Lung (tissue), 12 donors: Measurements from ENCODE around the gene FNTB. TPM values are rescaled to one million over a fixed set of nuclear protein-coding genes. Genes with fewer than 3 reads are reported as not detected.

Experiments
- ATAC-seq: fragments of 200-7000 bp; cut with Tn5 transposase; one replicate; pipeline ENCODE4 v1.9.1; 2020; ENCODE audit warnings: moderate number of reproducible peaks; ENCODE audit not compliant: insufficient read depth, low FRiP score
- DNase-seq, 3 donors: peaks; one replicate each; pipeline ENCODE4 v3.0.0-alpha.2; 2013 to 2017
- H3K27ac ChIP-seq, 2 donors: one replicate each; pipeline ENCODE4 v1.5.1; 2013; ENCODE audit warnings: mild to moderate bottlenecking in 2 of 2, moderate library complexity in 2 of 2, control low read depth in 1 of 2, inconsistent platforms in 1 of 2, low read depth in 1 of 2, low read length in 1 of 2
- H3K27me3 ChIP-seq, 3 donors: one replicate each; pipeline ENCODE4 v1.5.1; 2013; ENCODE audit warnings: low read length in 2 of 3; ENCODE audit not compliant: control insufficient read depth in 3 of 3, insufficient read depth in 3 of 3
- H3K36me3 ChIP-seq, 4 donors: one replicate each; pipeline ENCODE4 v1.5.1; 2013; ENCODE audit warnings: low read length in 4 of 4, mild to moderate bottlenecking in 1 of 4, moderate library complexity in 1 of 4; ENCODE audit not compliant: control insufficient read depth in 4 of 4, insufficient read depth in 4 of 4
- H3K4me1 ChIP-seq, 5 donors: one replicate each; pipeline ENCODE4 v1.5.1; 2013; ENCODE audit warnings: low read length in 5 of 5, mild to moderate bottlenecking in 2 of 5, moderate library complexity in 1 of 5; ENCODE audit not compliant: control insufficient read depth in 5 of 5, insufficient read depth in 5 of 5
- H3K4me3 ChIP-seq: one replicate; pipeline ENCODE4 v1.5.1; 2013; ENCODE audit warnings: mild to moderate bottlenecking, control low read depth, moderate library complexity
- H3K9ac ChIP-seq, 2 donors: one replicate each; pipeline ENCODE4 v1.5.1; 2013; ENCODE audit warnings: low read length in 2 of 2, control low read depth in 1 of 2; ENCODE audit not compliant: insufficient read depth in 1 of 2
- H3K9me3 ChIP-seq, 4 donors: one replicate each; pipeline ENCODE4 v1.5.1; 2013; ENCODE audit warnings: low read length in 3 of 4, mild to moderate bottlenecking in 1 of 4, moderate library complexity in 1 of 4; ENCODE audit not compliant: control insufficient read depth in 4 of 4, insufficient read depth in 3 of 4
- CTCF ChIP-seq: IDR thresholded peaks from 2 replicates; pipeline ENCODE4 v1.5.1; 2012; ENCODE audit warnings: mild to moderate bottlenecking; ENCODE audit errors: control extremely low read depth, extremely low read depth
- WGBS, 2 donors: extraction: QIAGEN DNeasy Blood & Tissue Kit; methylation state at CpG; one replicate each; pipeline ENCODE4 v1.1.7; 2013; 5-methylcytosine and 5-hydroxymethylcytosine counted together
- polyA plus RNA-seq, 2 donors: library from polyadenylated mRNA; stranded (reverse); fragments of 200-250 nt; gene quantifications; one replicate each; pipeline ENCODE4 v1.2.1, GENCODE V29; 2013
- total RNA-seq, 2 donors: library from RNA; depleted of rRNA in 1 of 2; stranded (reverse); fragments of >200 nt in 1 of 2; gene quantifications; one replicate each; pipeline ENCODE4 v1.2.1, GENCODE V29; 2014 to 2021
- donor health status: control.
- donor health status: control.
- donor health status: Bipolar disorder and iron deficiency.
- donor health status: healthy.
- donor health status: DM: yes; HTN: yes; CAD: no.

FNTB gene
- total and polyA plus RNA-seq, 4 donors: 6.2 to 14.8 (median 10.8) TPM

- WGBS, 2 donors: 93% methylated on average over 12 of the region's 12 CpGs
- ATAC-seq (no peak), DNase-seq (no peak)
- no peaks in the 10 kb centered on the region for H3K27me3 ChIP-seq
- no peak overlapping the region for H3K27ac ChIP-seq
- H3K36me3 ChIP-seq: peaks cover 0 to 20% (median 3%) of the 10 kb centered on the region in 4 donors
- no peak overlapping the region for H3K9ac ChIP-seq
- no peaks in the 10 kb centered on the region for H3K4me1 ChIP-seq
- H3K4me3 ChIP-seq: no peak overlapping the region
- no peak for TF ChIP-seq CTCF
- H3K9me3 ChIP-seq: no peaks in the 10 kb centered on the region
Observed at GRCh38 chr14:64945431-64946178, 41.1 kb upstream of the FNTB start.

- no peak for ATAC-seq
- TF ChIP-seq CTCF: no peak
- Histone ChIP-seq H3K27ac (no peak overlapping the region), H3K9me3 (no peaks in the 10 kb centered on the region), H3K36me3 (peaks cover 0 to 25% (median 2%) of the 10 kb centered on the region in 4 donors), H3K4me3 (no peak overlapping the region), H3K27me3 (no peaks in the 10 kb centered on the region), H3K4me1 (no peaks in the 10 kb centered on the region), H3K9ac (no peak overlapping the region)
- 57 to 77% methylated on average over 6 of the region's 6 CpGs for WGBS, 2 donors
- DNase-seq: no peak
Observed at GRCh38 chr14:64946310-64947045, 40.2 kb upstream of the FNTB start.

GRCh38 chr14:64947710-64948611, 38.7 kb upstream of the FNTB start:
- 90 to 92% methylated on average over 27 to 28 of the region's 28 CpGs for WGBS, 2 donors
- DNase-seq (no peak), ATAC-seq (no peak)
- H3K27ac ChIP-seq: no peak overlapping the region
- H3K27me3 ChIP-seq: no peaks in the 10 kb centered on the region
- peaks cover 0 to 26% (median 2%) of the 10 kb centered on the region in 4 donors for H3K36me3 ChIP-seq
- no peak overlapping the region for H3K9ac ChIP-seq
- TF ChIP-seq CTCF: no peak
- no peak overlapping the region for H3K4me3 ChIP-seq
- H3K9me3 ChIP-seq: no peaks in the 10 kb centered on the region
- no peaks in the 10 kb centered on the region for H3K4me1 ChIP-seq
